ENCODE results near the gene CARS1.

GRCh38 chr11:2989006-2989405 is 68.2 kb downstream of the CARS1 start:
- TF ChIP-seq POLR2AphosphoS5 (IDR thresholded peaks at IDR 0.05; ENCODE audit: low read depth, low read length) (no peak), FOXP2 (optimal IDR thresholded peaks at IDR 0.05; ENCODE audit: borderline replicate concordance, extremely low read depth, extremely low read length, insufficient read depth) (no peak), REST (IDR thresholded peaks at IDR 0.05; ENCODE audit: insufficient read depth in 1 of 2, low read depth in 2 of 2, low read length in 2 of 2) (no peak)
